GM12878 (cell line): ENCODE measurements around the gene ANKRD16.

ENCODE experiments used
- NR2C1 ChIP-seq: fragments of 450-650 bp; IDR thresholded peaks from 2 replicates; pipeline ENCODE4 v1.6.1; 2017; ENCODE audit warnings: antibody characterized with exemption, mild to moderate bottlenecking, moderate library complexity
- POLR2A ChIP-seq: IDR thresholded peaks from 2 replicates; pipeline ENCODE4 v1.6.1; 2011; ENCODE audit warnings: low read depth, mild to moderate bottlenecking, low read length
- SIN3A ChIP-seq: IDR thresholded peaks from 2 replicates; pipeline ENCODE4 v1.6.1; 2012; ENCODE audit warnings: low read depth, low read length, improper control_type of control experiment
- TAF1 ChIP-seq: IDR thresholded peaks from 2 replicates; pipeline ENCODE4 v1.6.1; 2011; ENCODE audit warnings: mild to moderate bottlenecking, low read depth, low read length, borderline replicate concordance
- ZNF274 ChIP-seq: IDR thresholded peaks from one replicate; pipeline ENCODE4 v1.8.0; 2011; ENCODE audit not compliant: insufficient read length, insufficient read depth
- TF ChIP-seq, protein P1 (sequence below), 3 experiments: IDR thresholded peaks in 2 of 3; conservative IDR thresholded peaks in 1 of 3; 2 replicates each; pipeline ENCODE4 v1.5.1; 2011; ENCODE audit warnings: low read depth in 3 of 3, low read length in 3 of 3, mild to moderate bottlenecking in 3 of 3, control low read depth in 2 of 3, moderate library complexity in 2 of 3, inconsistent platforms in 1 of 3, mixed read lengths in 1 of 3; ENCODE audit not compliant: control insufficient read depth in 2 of 3, insufficient read depth in 1 of 3; ENCODE audit errors: extremely low read depth in 1 of 3

DNA sequence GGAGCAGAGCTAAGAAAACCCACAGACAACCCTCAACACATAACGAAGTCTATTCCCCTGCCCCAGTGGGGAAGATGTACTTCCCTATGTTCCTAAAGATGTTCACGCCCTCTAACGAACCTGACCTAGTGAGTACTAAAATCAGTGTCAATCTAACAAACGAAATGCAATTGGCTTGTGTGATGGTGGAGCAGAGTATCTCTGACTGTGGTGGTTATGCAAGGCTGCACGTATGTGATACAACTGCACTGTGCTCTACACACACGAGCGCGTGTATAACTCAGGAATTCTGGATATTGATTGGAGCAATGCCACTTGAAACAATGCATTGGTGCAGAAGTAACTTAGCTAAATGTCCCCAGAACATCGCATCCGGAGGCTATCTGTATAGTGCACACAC, 1.3 kb downstream of the ANKRD16 start:
- TF ChIP-seq NR2C1: no peak
- TF ChIP-seq SIN3A: no peak
- no peak for TF ChIP-seq ZNF274
- no peak for TF ChIP-seq TAF1
- TF ChIP-seq, protein P1, sequence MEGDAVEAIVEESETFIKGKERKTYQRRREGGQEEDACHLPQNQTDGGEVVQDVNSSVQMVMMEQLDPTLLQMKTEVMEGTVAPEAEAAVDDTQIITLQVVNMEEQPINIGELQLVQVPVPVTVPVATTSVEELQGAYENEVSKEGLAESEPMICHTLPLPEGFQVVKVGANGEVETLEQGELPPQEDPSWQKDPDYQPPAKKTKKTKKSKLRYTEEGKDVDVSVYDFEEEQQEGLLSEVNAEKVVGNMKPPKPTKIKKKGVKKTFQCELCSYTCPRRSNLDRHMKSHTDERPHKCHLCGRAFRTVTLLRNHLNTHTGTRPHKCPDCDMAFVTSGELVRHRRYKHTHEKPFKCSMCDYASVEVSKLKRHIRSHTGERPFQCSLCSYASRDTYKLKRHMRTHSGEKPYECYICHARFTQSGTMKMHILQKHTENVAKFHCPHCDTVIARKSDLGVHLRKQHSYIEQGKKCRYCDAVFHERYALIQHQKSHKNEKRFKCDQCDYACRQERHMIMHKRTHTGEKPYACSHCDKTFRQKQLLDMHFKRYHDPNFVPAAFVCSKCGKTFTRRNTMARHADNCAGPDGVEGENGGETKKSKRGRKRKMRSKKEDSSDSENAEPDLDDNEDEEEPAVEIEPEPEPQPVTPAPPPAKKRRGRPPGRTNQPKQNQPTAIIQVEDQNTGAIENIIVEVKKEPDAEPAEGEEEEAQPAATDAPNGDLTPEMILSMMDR (IDR thresholded peaks at IDR 0.05 in 2 of 3, conservative IDR thresholded peaks at IDR 0.05 in 1 of 3; ENCODE audit: control insufficient read depth in 2 of 3, extremely low read depth in 1 of 3, insufficient read depth in 1 of 3, low read depth in 3 of 3, low read length in 3 of 3): no peak
- TF ChIP-seq POLR2A: no peak
